ENCODE results near the gene SSH3. TPM values are rescaled to one million over a fixed set of nuclear protein-coding genes. Genes with fewer than 3 reads are reported as not detected.

Gene SSH3
- total and polyA plus RNA-seq, 2 of the 4 experiments (the other 2 are of a cell fraction) = 7.3 to 26.7 TPM

DNA sequence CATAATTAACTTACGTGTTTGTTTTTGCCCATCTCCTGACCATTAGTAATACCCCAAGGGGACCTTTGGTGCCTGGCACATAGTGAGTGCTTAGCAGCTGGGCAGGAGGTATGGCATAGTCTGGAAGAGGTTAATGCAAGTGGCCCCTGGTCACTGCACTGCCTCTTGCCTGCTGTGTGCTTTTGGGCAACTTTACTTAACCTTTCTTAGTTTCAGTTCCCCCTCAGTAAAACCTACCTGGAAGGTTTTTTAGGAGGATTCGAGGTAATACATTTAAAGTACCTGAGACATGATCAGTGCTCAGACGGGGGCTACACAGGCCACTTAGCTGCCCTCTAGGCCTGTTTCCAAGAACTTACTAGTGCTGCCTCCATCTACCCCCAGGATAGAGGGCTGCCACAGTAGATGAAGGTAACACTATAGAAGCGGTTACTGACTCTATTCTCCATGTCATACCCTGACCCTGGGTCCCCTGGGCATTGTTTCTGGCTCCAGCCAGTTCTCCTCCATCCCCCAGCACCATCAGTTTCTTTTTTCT lies 46.7 kb downstream of the SSH3 start:
- Histone ChIP-seq H2AFZ (replicated peaks; ENCODE audit: low read length, poor library complexity) (no peak overlapping the region), H3K4ac (ENCODE audit: low read depth, low read length) (no peak overlapping the region), H3K27me3 (ENCODE audit: control insufficient read depth, insufficient read depth, low read length) (no peaks in the 10 kb centered on the region), H2AK9ac (replicated peaks; ENCODE audit: low read depth, low read length, poor library complexity) (no peak overlapping the region), H2BK120ac (ENCODE audit: low read depth, low read length) (no peak overlapping the region), H3K56ac (ENCODE audit: extremely low read depth, insufficient read depth, low read length) (no peak overlapping the region), H2BK15ac (ENCODE audit: low read depth, low read length) (no peak overlapping the region), H3K36me3 (ENCODE audit: control insufficient read depth, insufficient read depth, low read length) (peaks cover 3% of the 10 kb centered on the region; the same call in 1 of the 2 replicates), H4K20me1 (ENCODE audit: insufficient read depth, low read length) (peaks cover 6% of the 10 kb centered on the region), H3K9me3 (ENCODE audit: control insufficient read depth, insufficient read depth, low read length) (no peaks in the 10 kb centered on the region), H3K4me3 (ENCODE audit: insufficient read depth, low read depth, low read length) (no peak overlapping the region), H4K8ac (ENCODE audit: low read depth in 2 of 2, low read length in 2 of 2) (no peak overlapping the region), H3K23ac (ENCODE audit: low read depth, low read length) (no peak overlapping the region), H3K9ac (ENCODE audit: low read depth, low read length) (no peak overlapping the region), H3K4me2 (ENCODE audit: low read depth, low read length) (no peak overlapping the region), H4K5ac (ENCODE audit: low read depth, low read length) (no peak overlapping the region), H3K79me1 (ENCODE audit: low read depth in 1 of 2, low read length in 2 of 2) (peaks cover 0 to 23% of the 10 kb centered on the region in 2 experiments; a peak in 2 of 4 replicates), H3K27ac (ENCODE audit: insufficient read depth, low read length) (no peak overlapping the region), H3K9me1 (ENCODE audit: insufficient read depth, low read length) (peaks cover 7% of the 10 kb centered on the region), H4K91ac (ENCODE audit: insufficient read depth, low read depth, low read length) (no peak overlapping the region), H2BK5ac (ENCODE audit: low read depth, low read length, poor library complexity, severe bottlenecking) (no peak overlapping the region), H3K18ac (ENCODE audit: low read depth, low read length) (no peak overlapping the region), H2AK5ac (ENCODE audit: low read depth, low read length) (peak overlapping the region; percentile 17; the same call in 1 of the 2 replicates), H3K4me1 (ENCODE audit: control insufficient read depth, insufficient read depth, low read length) (peaks cover 17% of the 10 kb centered on the region), H2BK20ac (ENCODE audit: low read depth, low read length) (no peak overlapping the region), H3K14ac (replicated peaks; ENCODE audit: low read depth, low read length) (no peak overlapping the region)
- in situ Hi-C loops (cut with MboI; ENCODE audit: low sequenced_read_pairs) = no loop called here
- ChIA-PET POLR2A (ENCODE audit: unreplicated experiment) (interaction anchor here (0.5 to 0.6 kb wide), 2 partner anchors 12 to 25 kb away, joined by 4 to 7 read pairs; no protein-coding TSS in a partner anchor), CTCF (interaction anchor here (0.6 to 10.1 kb wide), 3 partner anchors 9 to 29 kb away, joined by 3 to 128 read pairs (median 4); partner anchors contain the start of gene CLCF1)
- no TSS peak for BruUV-seq (replicated peaks)
- dilution Hi-C loops (cut with HindIII; ENCODE audit: low sequenced_read_pairs, unreplicated experiment) = no loop called here
- intact Hi-C loops (cut with micrococcal nuclease) = no loop called here
- TF ChIP-seq SMC3 (IDR thresholded peaks at IDR 0.05; ENCODE audit: low read depth, low read length) (no peak), MAFK (IDR thresholded peaks at IDR 0.05; ENCODE audit: low read depth, low read length) (no peak), BHLHE40 (IDR thresholded peaks at IDR 0.05; ENCODE audit: low read depth, low read length) (no peak), NFE2L2 (IDR thresholded peaks at IDR 0.05; ENCODE audit: low read depth, low read length) (no peak), RFX5 (IDR thresholded peaks at IDR 0.05; ENCODE audit: low read depth, low read length) (no peak), CEBPB (IDR thresholded peaks at IDR 0.05; ENCODE audit: low read depth, low read length) (no peak), MXI1 (IDR thresholded peaks at IDR 0.05; ENCODE audit: borderline replicate concordance, low read depth, low read length) (no peak), POLR2A (IDR thresholded peaks at IDR 0.05; ENCODE audit: low read depth, low read length) (no peak)
- TF ChIP-seq, protein P1, sequence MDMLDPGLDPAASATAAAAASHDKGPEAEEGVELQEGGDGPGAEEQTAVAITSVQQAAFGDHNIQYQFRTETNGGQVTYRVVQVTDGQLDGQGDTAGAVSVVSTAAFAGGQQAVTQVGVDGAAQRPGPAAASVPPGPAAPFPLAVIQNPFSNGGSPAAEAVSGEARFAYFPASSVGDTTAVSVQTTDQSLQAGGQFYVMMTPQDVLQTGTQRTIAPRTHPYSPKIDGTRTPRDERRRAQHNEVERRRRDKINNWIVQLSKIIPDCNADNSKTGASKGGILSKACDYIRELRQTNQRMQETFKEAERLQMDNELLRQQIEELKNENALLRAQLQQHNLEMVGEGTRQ (IDR thresholded peaks at IDR 0.05; ENCODE audit: low read depth, low read length) = no peak
- TF ChIP-seq, protein P2, sequence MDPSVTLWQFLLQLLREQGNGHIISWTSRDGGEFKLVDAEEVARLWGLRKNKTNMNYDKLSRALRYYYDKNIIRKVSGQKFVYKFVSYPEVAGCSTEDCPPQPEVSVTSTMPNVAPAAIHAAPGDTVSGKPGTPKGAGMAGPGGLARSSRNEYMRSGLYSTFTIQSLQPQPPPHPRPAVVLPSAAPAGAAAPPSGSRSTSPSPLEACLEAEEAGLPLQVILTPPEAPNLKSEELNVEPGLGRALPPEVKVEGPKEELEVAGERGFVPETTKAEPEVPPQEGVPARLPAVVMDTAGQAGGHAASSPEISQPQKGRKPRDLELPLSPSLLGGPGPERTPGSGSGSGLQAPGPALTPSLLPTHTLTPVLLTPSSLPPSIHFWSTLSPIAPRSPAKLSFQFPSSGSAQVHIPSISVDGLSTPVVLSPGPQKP (IDR thresholded peaks at IDR 0.05; ENCODE audit: borderline replicate concordance, low read depth, low read length) = no peak
- TF ChIP-seq, protein P3, sequence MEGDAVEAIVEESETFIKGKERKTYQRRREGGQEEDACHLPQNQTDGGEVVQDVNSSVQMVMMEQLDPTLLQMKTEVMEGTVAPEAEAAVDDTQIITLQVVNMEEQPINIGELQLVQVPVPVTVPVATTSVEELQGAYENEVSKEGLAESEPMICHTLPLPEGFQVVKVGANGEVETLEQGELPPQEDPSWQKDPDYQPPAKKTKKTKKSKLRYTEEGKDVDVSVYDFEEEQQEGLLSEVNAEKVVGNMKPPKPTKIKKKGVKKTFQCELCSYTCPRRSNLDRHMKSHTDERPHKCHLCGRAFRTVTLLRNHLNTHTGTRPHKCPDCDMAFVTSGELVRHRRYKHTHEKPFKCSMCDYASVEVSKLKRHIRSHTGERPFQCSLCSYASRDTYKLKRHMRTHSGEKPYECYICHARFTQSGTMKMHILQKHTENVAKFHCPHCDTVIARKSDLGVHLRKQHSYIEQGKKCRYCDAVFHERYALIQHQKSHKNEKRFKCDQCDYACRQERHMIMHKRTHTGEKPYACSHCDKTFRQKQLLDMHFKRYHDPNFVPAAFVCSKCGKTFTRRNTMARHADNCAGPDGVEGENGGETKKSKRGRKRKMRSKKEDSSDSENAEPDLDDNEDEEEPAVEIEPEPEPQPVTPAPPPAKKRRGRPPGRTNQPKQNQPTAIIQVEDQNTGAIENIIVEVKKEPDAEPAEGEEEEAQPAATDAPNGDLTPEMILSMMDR (conservative IDR thresholded peaks at IDR 0.05; ENCODE audit: low read depth, low read length) = no peak
- no peak for ATAC-seq (ENCODE audit: low read depth)
- DNase-seq = no peak
- no CpG with 5 or more reads among the region's 4 CpGs for WGBS, 2 experiments (ENCODE audit: extremely low coverage in 2 of 2, insufficient read length in 1 of 2)
